ENCODE data around the gene BMP8A.
"Not testable (repeated sequence)": the region's sequence is repeated elsewhere in the genome, so short reads cannot be mapped to it uniquely, and the experiment has no call there.

BMP8A gene

GRCh38 chr1:39516841-39517240 lies 25.4 kb downstream of the BMP8A start:
- H3K9me3 ChIP-seq (ENCODE audit: control insufficient read depth, insufficient read depth, low read depth, low read length); CTCF ChIA-PET; H3K4me1 ChIP-seq (ENCODE audit: control insufficient read depth, insufficient read depth, low read length); H3K36me3 ChIP-seq (ENCODE audit: control insufficient read depth in 2 of 2, insufficient read depth in 1 of 2, low read length in 2 of 2); H3K4me3 ChIP-seq (ENCODE audit: low read depth, low read length); H3K27ac ChIP-seq (ENCODE audit: extremely low read depth, low read depth, low read length): not testable (repeated sequence)
- peak; percentile 57; the same call in 1 of the 2 replicates for TF ChIP-seq ZNF600 (tag by site-specific recombination; IDR thresholded peaks at IDR 0.05)
- POLR2A ChIA-PET: interaction anchor here (0.6 to 0.9 kb wide), 2 partner anchors 222 to 437 kb away, joined by 3 read pairs; partner anchors contain the start of gene PPIE

GRCh38 chr1:39517936-39518335 lies 26.5 kb downstream of the BMP8A start:
- H3K4me3 ChIP-seq (ENCODE audit: low read depth, low read length); CTCF ChIA-PET; H3K36me3 ChIP-seq (ENCODE audit: control insufficient read depth in 2 of 2, insufficient read depth in 1 of 2, low read length in 2 of 2); H3K4me1 ChIP-seq (ENCODE audit: control insufficient read depth, insufficient read depth, low read length); POLR2A ChIA-PET; H3K9me3 ChIP-seq (ENCODE audit: control insufficient read depth, insufficient read depth, low read depth, low read length); H3K27ac ChIP-seq (ENCODE audit: extremely low read depth, low read depth, low read length): not testable (repeated sequence)

- POLR2A ChIA-PET; H3K36me3 ChIP-seq (ENCODE audit: control insufficient read depth in 2 of 2, insufficient read depth in 1 of 2, low read length in 2 of 2); H3K4me3 ChIP-seq (ENCODE audit: low read depth, low read length); H3K9me3 ChIP-seq (ENCODE audit: control insufficient read depth, insufficient read depth, low read depth, low read length); H3K4me1 ChIP-seq (ENCODE audit: control insufficient read depth, insufficient read depth, low read length); CTCF ChIA-PET; H3K27ac ChIP-seq (ENCODE audit: extremely low read depth, low read depth, low read length): not testable (repeated sequence)
Measured at GRCh38 chr1:39519376-39519775, 27.9 kb downstream of the BMP8A start.

GRCh38 chr1:39522221-39522620 lies 30.8 kb downstream of the BMP8A start:
- H3K9me3 ChIP-seq (ENCODE audit: control insufficient read depth, insufficient read depth, low read depth, low read length); H3K27ac ChIP-seq (ENCODE audit: extremely low read depth, low read depth, low read length); H3K4me1 ChIP-seq (ENCODE audit: control insufficient read depth, insufficient read depth, low read length); CTCF ChIA-PET; H3K4me3 ChIP-seq (ENCODE audit: low read depth, low read length); POLR2A ChIA-PET; H3K36me3 ChIP-seq (ENCODE audit: control insufficient read depth in 2 of 2, insufficient read depth in 1 of 2, low read length in 2 of 2): not testable (repeated sequence)

- no peak overlapping the region for H3K4me3 ChIP-seq (ENCODE audit: low read depth, low read length)
- CTCF ChIA-PET: no interaction called here
- H3K27ac ChIP-seq (ENCODE audit: extremely low read depth, low read depth, low read length): no peak overlapping the region
- H3K4me1 ChIP-seq (ENCODE audit: control insufficient read depth, insufficient read depth, low read length): no peaks in the 10 kb centered on the region
- peaks cover 0 to 13% of the 10 kb centered on the region in 2 experiments; a peak in 1 of 3 replicates for H3K36me3 ChIP-seq (ENCODE audit: control insufficient read depth in 2 of 2, insufficient read depth in 1 of 2, low read length in 2 of 2)
- no peaks in the 10 kb centered on the region for H3K9me3 ChIP-seq (ENCODE audit: control insufficient read depth, insufficient read depth, low read depth, low read length)
- TF ChIP-seq TSHZ1 (tag by site-specific recombination; IDR thresholded peaks at IDR 0.05; ENCODE audit: borderline replicate concordance) (no peak), TCF7L2 (IDR thresholded peaks at IDR 0.05; ENCODE audit: borderline replicate concordance, low read depth, low read length) (no peak), ZFHX2 (tag by site-specific recombination; conservative IDR thresholded peaks at IDR 0.05) (no peak), ZNF488 (tag by site-specific recombination; IDR thresholded peaks at IDR 0.05) (no peak)
- POLR2A ChIA-PET: interaction anchor here (0.5 kb wide), 1 partner anchor 149 kb away, joined by 3 read pairs; no protein-coding TSS in a partner anchor
Measured at GRCh38 chr1:39522661-39523567, 31.5 kb downstream of the BMP8A start.

All from HEK293 (cell line).